Vagina (tissue), 2 donors: ENCODE measurements around the gene MACF1.

Experiments
- POLR2A ChIP-seq, 2 donors: fragments of 450-650 bp; IDR thresholded peaks; one replicate each; pipeline ENCODE4 v1.6.1; 2017; ENCODE audit warnings: antibody characterized with exemption in 2 of 2, mild to moderate bottlenecking in 2 of 2, moderate library complexity in 2 of 2
- POLR2AphosphoS5 ChIP-seq, 2 donors: sonication (generic); formaldehyde crosslinking; IDR thresholded peaks; one replicate each; pipeline ENCODE4 v1.9.0; 2017; ENCODE audit warnings: antibody characterized with exemption in 2 of 2, mild to moderate bottlenecking in 2 of 2, low read depth in 1 of 2; ENCODE audit not compliant: insufficient read depth in 1 of 2
- TF ChIP-seq, protein P1 (sequence below), 3 experiments: fragments of 450-650 bp in 2 of 3; fragments of 200-600 bp in 1 of 3; sonication (generic) in 1 of 3; IDR thresholded peaks; one replicate each; pipeline ENCODE4 v1.5.1; 2017 to 2019; ENCODE audit warnings: antibody characterized with exemption in 3 of 3, mild to moderate bottlenecking in 2 of 3, moderate library complexity in 2 of 3

DNA sequence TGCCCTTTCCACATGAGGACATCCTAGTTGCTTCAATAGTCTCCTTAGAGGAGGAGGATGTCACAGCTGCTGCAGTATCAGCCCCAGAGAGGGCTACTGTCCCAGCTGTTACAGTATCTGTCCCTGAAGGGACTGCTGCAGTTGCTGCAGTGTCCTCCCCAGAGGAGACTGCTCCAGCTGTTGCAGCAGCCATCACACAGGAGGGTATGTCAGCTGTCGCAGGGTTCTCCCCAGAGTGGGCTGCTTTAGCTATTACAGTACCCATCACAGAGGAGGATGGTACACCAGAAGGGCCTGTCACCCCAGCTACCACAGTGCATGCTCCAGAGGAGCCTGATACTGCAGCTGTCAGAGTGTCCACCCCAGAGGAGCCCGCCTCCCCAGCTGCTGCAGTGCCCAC lies 208.4 kb downstream of the MACF1 start:
- TF ChIP-seq, protein P1, sequence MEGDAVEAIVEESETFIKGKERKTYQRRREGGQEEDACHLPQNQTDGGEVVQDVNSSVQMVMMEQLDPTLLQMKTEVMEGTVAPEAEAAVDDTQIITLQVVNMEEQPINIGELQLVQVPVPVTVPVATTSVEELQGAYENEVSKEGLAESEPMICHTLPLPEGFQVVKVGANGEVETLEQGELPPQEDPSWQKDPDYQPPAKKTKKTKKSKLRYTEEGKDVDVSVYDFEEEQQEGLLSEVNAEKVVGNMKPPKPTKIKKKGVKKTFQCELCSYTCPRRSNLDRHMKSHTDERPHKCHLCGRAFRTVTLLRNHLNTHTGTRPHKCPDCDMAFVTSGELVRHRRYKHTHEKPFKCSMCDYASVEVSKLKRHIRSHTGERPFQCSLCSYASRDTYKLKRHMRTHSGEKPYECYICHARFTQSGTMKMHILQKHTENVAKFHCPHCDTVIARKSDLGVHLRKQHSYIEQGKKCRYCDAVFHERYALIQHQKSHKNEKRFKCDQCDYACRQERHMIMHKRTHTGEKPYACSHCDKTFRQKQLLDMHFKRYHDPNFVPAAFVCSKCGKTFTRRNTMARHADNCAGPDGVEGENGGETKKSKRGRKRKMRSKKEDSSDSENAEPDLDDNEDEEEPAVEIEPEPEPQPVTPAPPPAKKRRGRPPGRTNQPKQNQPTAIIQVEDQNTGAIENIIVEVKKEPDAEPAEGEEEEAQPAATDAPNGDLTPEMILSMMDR (IDR thresholded peaks at IDR 0.05): no peak
- TF ChIP-seq POLR2A (IDR thresholded peaks at IDR 0.05) (no peak), POLR2AphosphoS5 (IDR thresholded peaks at IDR 0.05; ENCODE audit: insufficient read depth in 1 of 2, low read depth in 1 of 2) (no peak)
